ENCODE data around the gene GNAT3.

GNAT3 gene

DNA sequence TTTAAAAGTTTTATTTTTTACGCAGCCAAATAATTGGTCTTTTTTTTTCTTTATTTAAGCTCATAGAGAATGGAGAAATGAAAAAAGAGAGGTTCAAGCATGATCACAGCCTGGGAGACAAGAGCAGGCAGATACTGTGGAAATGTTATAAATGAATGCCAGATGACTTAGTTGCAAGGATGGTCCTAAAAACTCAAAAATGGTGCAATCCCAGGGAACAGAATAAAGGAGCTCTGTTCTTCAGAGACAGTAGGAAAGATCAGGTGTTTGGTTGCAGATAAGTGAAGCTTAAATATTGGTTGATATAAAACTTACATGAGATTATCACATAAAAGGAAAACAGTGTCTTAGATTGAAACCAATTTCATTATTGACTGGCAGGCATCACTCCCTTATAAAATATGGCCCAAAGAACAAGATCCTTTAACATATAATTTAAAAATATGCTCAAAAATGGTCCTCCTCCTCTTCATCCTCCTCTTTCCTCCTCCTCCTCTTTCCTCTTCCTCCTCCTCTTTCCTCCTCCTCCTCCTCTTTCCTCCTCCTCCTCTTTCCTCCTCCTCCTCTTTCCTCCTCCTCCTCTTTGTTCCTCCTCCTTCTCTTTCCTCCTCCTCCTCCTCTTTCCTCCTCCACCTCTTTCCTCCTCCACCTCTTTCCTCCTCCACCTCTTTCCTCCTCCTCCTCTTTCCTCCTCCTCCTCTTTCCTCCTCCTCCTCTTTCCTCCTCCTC lies 18.6 kb downstream of the GNAT3 start:
- no peak for TF ChIP-seq ZFX (IDR thresholded peaks at IDR 0.05; ENCODE audit: borderline replicate concordance)
- TF ChIP-seq, protein P1, sequence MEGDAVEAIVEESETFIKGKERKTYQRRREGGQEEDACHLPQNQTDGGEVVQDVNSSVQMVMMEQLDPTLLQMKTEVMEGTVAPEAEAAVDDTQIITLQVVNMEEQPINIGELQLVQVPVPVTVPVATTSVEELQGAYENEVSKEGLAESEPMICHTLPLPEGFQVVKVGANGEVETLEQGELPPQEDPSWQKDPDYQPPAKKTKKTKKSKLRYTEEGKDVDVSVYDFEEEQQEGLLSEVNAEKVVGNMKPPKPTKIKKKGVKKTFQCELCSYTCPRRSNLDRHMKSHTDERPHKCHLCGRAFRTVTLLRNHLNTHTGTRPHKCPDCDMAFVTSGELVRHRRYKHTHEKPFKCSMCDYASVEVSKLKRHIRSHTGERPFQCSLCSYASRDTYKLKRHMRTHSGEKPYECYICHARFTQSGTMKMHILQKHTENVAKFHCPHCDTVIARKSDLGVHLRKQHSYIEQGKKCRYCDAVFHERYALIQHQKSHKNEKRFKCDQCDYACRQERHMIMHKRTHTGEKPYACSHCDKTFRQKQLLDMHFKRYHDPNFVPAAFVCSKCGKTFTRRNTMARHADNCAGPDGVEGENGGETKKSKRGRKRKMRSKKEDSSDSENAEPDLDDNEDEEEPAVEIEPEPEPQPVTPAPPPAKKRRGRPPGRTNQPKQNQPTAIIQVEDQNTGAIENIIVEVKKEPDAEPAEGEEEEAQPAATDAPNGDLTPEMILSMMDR (IDR thresholded peaks at IDR 0.05), result no peak
- H3K27ac ChIP-seq, result no peak overlapping the region

GRCh38 chr7:80491462-80491861 lies 20.4 kb downstream of the GNAT3 start:
- no peak for TF ChIP-seq ZFX (IDR thresholded peaks at IDR 0.05; ENCODE audit: borderline replicate concordance)
- TF ChIP-seq, protein P1 (IDR thresholded peaks at IDR 0.05), result no peak
- H3K27ac ChIP-seq, result no peak overlapping the region

DNA sequence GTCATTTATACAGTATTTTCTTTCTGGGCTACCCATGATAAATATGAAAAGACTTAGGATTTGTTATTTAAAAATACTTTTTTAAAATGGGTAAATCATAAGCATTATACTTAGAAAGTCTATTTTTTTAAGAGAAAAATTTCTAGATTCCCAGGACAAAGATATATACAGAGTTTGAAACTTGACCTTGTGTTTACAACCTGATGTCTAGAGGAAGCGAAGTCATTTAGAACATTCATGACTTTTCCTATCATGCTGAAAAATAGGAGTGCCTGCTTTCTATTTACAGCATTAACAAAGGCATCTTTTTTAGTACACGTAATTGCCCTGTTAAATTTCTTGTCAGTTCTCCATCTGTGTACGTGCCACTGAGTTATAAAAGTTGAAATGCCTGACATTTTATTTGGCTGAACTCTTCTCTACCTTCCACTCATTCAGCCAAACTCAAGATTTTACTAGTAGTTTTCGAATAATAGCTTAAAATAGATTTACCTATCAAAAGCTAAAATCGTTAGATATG lies 23.0 kb downstream of the GNAT3 start:
- H3K27ac ChIP-seq, result no peak overlapping the region
- TF ChIP-seq, protein P1 (IDR thresholded peaks at IDR 0.05), result no peak
- no peak for TF ChIP-seq ZFX (IDR thresholded peaks at IDR 0.05; ENCODE audit: borderline replicate concordance)

DNA sequence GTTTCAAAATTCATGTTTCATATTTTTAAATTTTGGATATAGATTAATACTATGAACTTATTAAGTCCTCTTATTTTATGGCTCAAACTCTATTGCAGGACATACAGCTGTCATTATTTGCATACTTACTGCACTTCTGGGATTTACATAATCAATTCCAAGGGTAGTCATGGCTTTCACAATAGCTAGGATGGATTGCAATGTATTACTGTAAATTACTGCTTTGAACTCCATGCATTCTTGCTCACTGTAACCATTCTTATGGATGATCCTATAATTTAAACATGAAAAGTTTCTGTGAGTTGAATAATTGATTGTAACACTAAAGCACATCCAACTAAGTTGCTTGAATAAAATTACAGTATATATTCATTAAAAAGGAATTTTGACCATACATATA lies 23.5 kb downstream of the GNAT3 start:
- no peak overlapping the region for H3K27ac ChIP-seq
- TF ChIP-seq, protein P1 (IDR thresholded peaks at IDR 0.05), result no peak
- TF ChIP-seq ZFX (IDR thresholded peaks at IDR 0.05; ENCODE audit: borderline replicate concordance), result no peak

- no peak overlapping the region for H3K27ac ChIP-seq
- no peak for TF ChIP-seq ZFX (IDR thresholded peaks at IDR 0.05; ENCODE audit: borderline replicate concordance)
- TF ChIP-seq, protein P1 (IDR thresholded peaks at IDR 0.05), result no peak
These were observed 26.1 kb downstream of the GNAT3 start for GRCh38 chr7:80485721-80486120.

DNA sequence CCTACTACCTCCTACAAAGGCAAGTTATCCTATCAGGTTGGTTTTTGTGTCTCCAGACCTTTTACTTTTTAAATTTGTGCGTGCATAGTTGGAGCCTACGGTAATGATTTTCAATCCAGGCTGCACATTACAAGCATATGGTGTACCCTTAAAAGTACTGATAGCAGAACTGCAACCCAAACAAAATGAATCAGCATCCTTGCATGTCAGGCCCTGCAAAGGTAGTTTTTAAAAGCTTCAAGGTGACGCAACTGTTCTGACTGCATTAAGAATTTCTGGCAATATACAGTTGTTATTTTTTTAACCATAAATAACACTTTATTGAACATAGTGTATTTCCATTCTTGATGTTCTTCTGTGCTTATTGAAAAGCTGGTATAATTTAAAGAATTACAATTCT lies 28.9 kb downstream of the GNAT3 start:
- no peak for TF ChIP-seq ZFX (IDR thresholded peaks at IDR 0.05; ENCODE audit: borderline replicate concordance)
- TF ChIP-seq, protein P1 (IDR thresholded peaks at IDR 0.05), result no peak
- H3K27ac ChIP-seq, result no peak overlapping the region

DNA sequence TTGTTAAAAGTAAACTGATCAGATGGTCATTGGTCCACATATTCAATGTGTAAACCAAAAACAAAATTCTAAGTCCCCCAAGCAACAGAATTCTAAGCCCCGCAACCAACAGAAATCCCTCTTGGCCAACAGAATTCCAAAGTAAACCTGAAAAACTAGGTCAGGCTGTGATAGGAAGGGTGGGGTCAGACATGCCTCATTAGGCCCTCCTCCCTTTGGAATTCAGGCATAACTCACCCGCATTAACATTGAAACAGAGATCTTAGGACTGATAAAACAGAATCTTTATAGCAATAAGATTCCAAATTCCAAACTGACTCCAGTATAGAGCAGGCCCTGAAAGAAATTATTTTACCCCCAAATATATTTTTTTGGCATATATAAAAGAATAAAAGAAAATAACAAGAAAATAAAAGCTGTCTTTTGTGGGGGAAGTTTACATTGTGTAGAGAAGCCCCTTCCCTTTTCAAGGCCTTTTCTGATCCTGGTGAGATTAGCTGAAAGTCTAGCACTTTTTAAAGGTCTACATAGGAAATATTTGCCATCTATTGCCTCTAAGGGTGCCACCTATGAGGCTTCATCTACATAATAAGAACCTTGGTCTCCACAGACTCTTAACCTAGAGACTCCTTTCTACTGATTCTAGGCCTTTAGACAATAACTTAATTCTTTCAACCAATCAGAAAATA lies 30.5 kb downstream of the GNAT3 start:
- TF ChIP-seq, protein P1 (IDR thresholded peaks at IDR 0.05), result no peak
- no peak for TF ChIP-seq ZFX (IDR thresholded peaks at IDR 0.05; ENCODE audit: borderline replicate concordance)

More for the DNA sequence above, 30.5 kb downstream of the GNAT3 start:
- H3K27ac ChIP-seq, result no peak overlapping the region

All from 22Rv1 (cell line).